HepG2 (cell line): Measurements from ENCODE around the gene PRRC1. TPM values are rescaled to one million over a fixed set of nuclear protein-coding genes. Genes with fewer than 3 reads are reported as not detected.

Experiments used
- BRD4 ChIP-seq: sonication (generic); formaldehyde crosslinking; IDR thresholded peaks from 2 replicates; pipeline ENCODE4 v1.4.0; 2020; ENCODE audit warnings: missing genetic modification reagents
- CBX1 ChIP-seq: IDR thresholded peaks from one replicate; pipeline ENCODE4 v1.6.1; 2016; ENCODE audit warnings: antibody characterized with exemption, low read depth
- CEBPG ChIP-seq: IDR thresholded peaks from 2 replicates; pipeline ENCODE4 v1.6.1; 2016
- DR1 ChIP-seq: sonication (generic); formaldehyde crosslinking; IDR thresholded peaks from 2 replicates; pipeline ENCODE4 v1.8.0; 2021; ENCODE audit warnings: mild to moderate bottlenecking, missing genetic modification reagents, inconsistent platforms
- GABPA ChIP-seq, 2 experiments: IDR thresholded peaks; 2 replicates each; pipeline ENCODE4 v1.6.1; 2011 to 2016; ENCODE audit warnings: low read depth in 2 of 2, low read length in 1 of 2, missing biosample characterization in 1 of 2, missing genetic modification characterization in 1 of 2
- HNRNPL ChIP-seq: fragments of 200-400 bp; formaldehyde crosslinking; IDR thresholded peaks from 2 replicates; pipeline ENCODE4 v1.6.1; 2017; ENCODE audit warnings: mild to moderate bottlenecking, low read depth, low read length
- KMT2A ChIP-seq: sonication (generic); formaldehyde crosslinking; IDR thresholded peaks from 2 replicates; pipeline ENCODE4 v1.4.0; 2020; ENCODE audit warnings: missing genetic modification reagents
- MTERF4 ChIP-seq: sonication (generic); formaldehyde crosslinking; IDR thresholded peaks from 2 replicates; pipeline ENCODE4 v1.8.0; 2023; ENCODE audit warnings: mild to moderate bottlenecking, missing genetic modification reagents
- MXD1 ChIP-seq: sonication (generic); formaldehyde crosslinking; IDR thresholded peaks from 2 replicates; pipeline ENCODE4 v1.4.0; 2020; ENCODE audit warnings: mild to moderate bottlenecking, missing genetic modification reagents
- NFYB ChIP-seq: sonication (generic); formaldehyde crosslinking; IDR thresholded peaks from 2 replicates; pipeline ENCODE4 v1.4.0; 2020; ENCODE audit warnings: missing genetic modification reagents
- POLR2A ChIP-seq, 2 experiments: IDR thresholded peaks; 2 replicates each; pipeline ENCODE4 v1.6.1; 2011; ENCODE audit warnings: low read depth in 2 of 2, low read length in 2 of 2, mild to moderate bottlenecking in 1 of 2, moderate library complexity in 1 of 2; ENCODE audit not compliant: insufficient read depth in 1 of 2
- REPIN1 ChIP-seq: sonication (generic); formaldehyde crosslinking; IDR thresholded peaks from 2 replicates; pipeline ENCODE4 v1.8.0; 2022; ENCODE audit warnings: missing genetic modification reagents, low read depth, mild to moderate bottlenecking, borderline replicate concordance
- RORA ChIP-seq: sonication (generic); formaldehyde crosslinking; IDR thresholded peaks from 2 replicates; pipeline ENCODE4 v1.5.0; 2020; ENCODE audit warnings: mild to moderate bottlenecking, missing genetic modification reagents, moderate library complexity
- SOX13 ChIP-seq, 3 experiments: fragments of 450-650 bp in 1 of 3; sonication (generic) in 1 of 3; formaldehyde crosslinking in 1 of 3; IDR thresholded peaks in 2 of 3; conservative IDR thresholded peaks in 1 of 3; 2 replicates each; pipeline versions ENCODE4 v1.5.0 to v1.6.1; 2016 to 2020; ENCODE audit warnings: antibody characterized with exemption in 1 of 3, mild to moderate bottlenecking in 1 of 3, missing compliant biosample characterization in 1 of 3, missing genetic modification reagents in 1 of 3, moderate library complexity in 1 of 3
- SOX6 ChIP-seq, 2 experiments: fragments of 450-650 bp in 1 of 2; sonication (generic) in 1 of 2; formaldehyde crosslinking in 1 of 2; IDR thresholded peaks; 2 replicates each; pipeline versions ENCODE4 v1.4.0 to v1.6.1; 2017 to 2020; ENCODE audit warnings: antibody characterized with exemption in 1 of 2, mild to moderate bottlenecking in 1 of 2, missing genetic modification reagents in 1 of 2
- ZMAT3 ChIP-seq: sonication (generic); formaldehyde crosslinking; conservative IDR thresholded peaks from 2 replicates; pipeline ENCODE4 v1.7.0; 2021; ENCODE audit warnings: missing genetic modification reagents
- ZNF180 ChIP-seq: sonication (generic); formaldehyde crosslinking; IDR thresholded peaks from 2 replicates; pipeline ENCODE4 v1.4.0; 2020; ENCODE audit warnings: low read depth, missing genetic modification reagents, borderline replicate concordance
- ZNF292 ChIP-seq: sonication (generic); formaldehyde crosslinking; IDR thresholded peaks from 2 replicates; pipeline ENCODE4 v1.8.1; 2022; ENCODE audit warnings: mild to moderate bottlenecking, low read depth, missing genetic modification reagents, borderline replicate concordance
- ZNF446 ChIP-seq: sonication (generic); formaldehyde crosslinking; IDR thresholded peaks from 2 replicates; pipeline ENCODE4 v1.5.0; 2020; ENCODE audit warnings: mild to moderate bottlenecking, missing genetic modification reagents
- polyA plus RNA-seq, 8 experiments: library from polyadenylated mRNA; depleted of rRNA in 3 of 8; stranded (reverse) in 7 of 8; unstranded in 1 of 8; fragments of >200 nt; fragmentation: Illumina TruSeq in 4 of 8; extraction: Trizol in 4 of 8; gene quantifications; 2 replicates each; pipeline versions ENCODE4 v1.2.1 to v1.2.3, GENCODE V29; 2011 to 2016; ENCODE audit warnings: low read depth in 4 of 8, missing spikeins in 1 of 8, mixed read lengths in 1 of 8; ENCODE audit not compliant: insufficient read depth in 1 of 8
- total RNA-seq, 5 experiments: library from RNA; depleted of rRNA; stranded (reverse); fragments of >200 nt; fragmentation: Illumina TruSeq; extraction: Trizol; gene quantifications; 2 replicates each; pipeline ENCODE4 v1.2.3, GENCODE V29; 2016; ENCODE audit warnings: low read depth in 1 of 5
- TF ChIP-seq, protein P1 (sequence below): sonication (generic); formaldehyde crosslinking; IDR thresholded peaks from 2 replicates; pipeline ENCODE4 v1.8.0; 2022; ENCODE audit warnings: mild to moderate bottlenecking, missing genetic modification reagents
- TF ChIP-seq, protein P2 (sequence below): IDR thresholded peaks from 2 replicates; pipeline ENCODE4 v1.6.1; 2016; ENCODE audit warnings: mild to moderate bottlenecking, missing biosample characterization, missing genetic modification reagents
- TF ChIP-seq, protein P3 (sequence below): sonication (generic); formaldehyde crosslinking; IDR thresholded peaks from 2 replicates; pipeline ENCODE4 v1.8.1; 2022; ENCODE audit warnings: low read depth, mild to moderate bottlenecking, missing genetic modification reagents

Gene PRRC1
- total and polyA plus RNA-seq, 2 of the 13 experiments (the other 11 are each of a cell fraction or from before 2014, with no cell fraction given): 48.5 to 51.9 TPM

DNA sequence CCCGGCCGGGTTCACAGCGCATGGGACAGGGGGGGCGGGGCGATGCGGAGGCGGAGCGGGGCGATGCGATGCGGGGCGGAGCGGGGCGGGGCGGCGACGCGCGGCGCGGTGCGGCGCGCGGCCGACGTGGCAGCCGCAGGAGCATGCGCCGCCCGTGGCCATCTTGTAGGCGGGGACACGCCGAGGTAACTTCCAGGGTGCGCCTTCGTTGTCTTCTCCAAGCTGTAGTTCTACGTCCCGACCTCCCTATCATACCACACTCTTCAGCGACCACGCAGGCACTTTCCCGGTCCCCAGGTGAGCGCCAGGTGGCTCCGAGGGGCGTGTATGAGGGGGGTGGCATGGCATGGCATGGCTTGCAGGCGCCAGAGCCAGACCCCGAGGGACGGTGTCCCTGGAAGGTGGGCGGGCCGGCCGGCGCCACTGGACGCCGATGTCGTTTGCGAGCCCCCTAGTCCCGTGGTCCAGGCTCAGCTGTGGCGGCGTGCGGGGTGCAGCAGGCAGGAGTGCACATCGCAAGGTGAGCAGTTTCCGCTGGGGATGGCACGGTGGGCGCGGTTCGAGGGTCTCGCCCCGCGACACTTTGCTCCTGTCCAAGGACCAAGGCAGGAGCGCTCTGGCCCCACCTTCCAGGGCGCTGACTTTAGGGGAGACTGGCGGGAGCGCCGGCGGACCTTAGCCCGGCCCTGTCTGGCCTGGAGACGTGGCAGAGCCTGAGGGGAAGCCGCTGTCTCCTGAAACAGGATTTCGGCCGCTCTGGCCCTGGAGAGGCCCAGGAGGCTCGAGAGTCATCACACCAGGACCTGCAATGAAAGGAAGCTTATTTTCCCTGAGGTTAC lies at the start of gene PRRC1 (continued):
- TF ChIP-seq REPIN1: peak; percentile 73; the same call in 1 of the 2 replicates
- TF ChIP-seq GABPA (IDR thresholded peaks at IDR 0.05; ENCODE audit: low read depth, low read length): no peak
- no peak for TF ChIP-seq GABPA (CRISPR knock-in tag; IDR thresholded peaks at IDR 0.05; ENCODE audit: low read depth)
- no peak for TF ChIP-seq SOX13 (IDR thresholded peaks at IDR 0.05)
- TF ChIP-seq SOX13 (CRISPR knock-in tag; conservative IDR thresholded peaks at IDR 0.05 in 1 of 2, IDR thresholded peaks at IDR 0.05 in 1 of 2): peak in 1 of 2 experiments; percentile 8; a peak in 1 of 4 replicates
- peak; percentile 91 for TF ChIP-seq BRD4 (CRISPR knock-in tag)
- TF ChIP-seq CEBPG: no peak
- TF ChIP-seq KMT2A (CRISPR knock-in tag): peak; percentile 91
- peak; percentile 88 to 97 for TF ChIP-seq POLR2A (IDR thresholded peaks at IDR 0.05; ENCODE audit: insufficient read depth in 1 of 2, low read depth in 2 of 2, low read length in 2 of 2)
- TF ChIP-seq HNRNPL: peak; percentile 70; the same call in 1 of the 2 replicates
- peak; percentile 48; the same call in 1 of the 2 replicates for TF ChIP-seq ZNF292
- no peak for TF ChIP-seq RORA (CRISPR knock-in tag)
- TF ChIP-seq, protein P1, sequence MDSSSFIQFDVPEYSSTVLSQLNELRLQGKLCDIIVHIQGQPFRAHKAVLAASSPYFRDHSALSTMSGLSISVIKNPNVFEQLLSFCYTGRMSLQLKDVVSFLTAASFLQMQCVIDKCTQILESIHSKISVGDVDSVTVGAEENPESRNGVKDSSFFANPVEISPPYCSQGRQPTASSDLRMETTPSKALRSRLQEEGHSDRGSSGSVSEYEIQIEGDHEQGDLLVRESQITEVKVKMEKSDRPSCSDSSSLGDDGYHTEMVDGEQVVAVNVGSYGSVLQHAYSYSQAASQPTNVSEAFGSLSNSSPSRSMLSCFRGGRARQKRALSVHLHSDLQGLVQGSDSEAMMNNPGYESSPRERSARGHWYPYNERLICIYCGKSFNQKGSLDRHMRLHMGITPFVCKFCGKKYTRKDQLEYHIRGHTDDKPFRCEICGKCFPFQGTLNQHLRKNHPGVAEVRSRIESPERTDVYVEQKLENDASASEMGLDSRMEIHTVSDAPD (CRISPR knock-in tag): 0 out of 2 replicates have a peak, but pooled peaks have one; percentile 44
- TF ChIP-seq ZMAT3 (CRISPR knock-in tag): peak; percentile 38; the same call in 1 of the 2 replicates
- TF ChIP-seq DR1 (CRISPR knock-in tag): 0 out of 2 replicates have a peak, but pooled peaks have one; percentile 69
- 0 out of 2 replicates have a peak, but pooled peaks have one; percentile 15 for TF ChIP-seq ZNF180 (CRISPR knock-in tag)
- peak; percentile 73; the same call in 1 of the 2 replicates for TF ChIP-seq ZNF446 (CRISPR knock-in tag)
- 0 out of 2 replicates have a peak, but pooled peaks have one; percentile 31 for TF ChIP-seq MTERF4 (CRISPR knock-in tag)
- peak; percentile 29; the same call in 1 of the 2 replicates for TF ChIP-seq NFYB (CRISPR knock-in tag)
- TF ChIP-seq, protein P2, sequence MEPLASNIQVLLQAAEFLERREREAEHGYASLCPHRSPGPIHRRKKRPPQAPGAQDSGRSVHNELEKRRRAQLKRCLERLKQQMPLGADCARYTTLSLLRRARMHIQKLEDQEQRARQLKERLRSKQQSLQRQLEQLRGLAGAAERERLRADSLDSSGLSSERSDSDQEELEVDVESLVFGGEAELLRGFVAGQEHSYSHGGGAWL (CRISPR knock-in tag): peak; percentile 80
- peak; percentile 98 for TF ChIP-seq MXD1 (CRISPR knock-in tag)
- TF ChIP-seq, protein P3, sequence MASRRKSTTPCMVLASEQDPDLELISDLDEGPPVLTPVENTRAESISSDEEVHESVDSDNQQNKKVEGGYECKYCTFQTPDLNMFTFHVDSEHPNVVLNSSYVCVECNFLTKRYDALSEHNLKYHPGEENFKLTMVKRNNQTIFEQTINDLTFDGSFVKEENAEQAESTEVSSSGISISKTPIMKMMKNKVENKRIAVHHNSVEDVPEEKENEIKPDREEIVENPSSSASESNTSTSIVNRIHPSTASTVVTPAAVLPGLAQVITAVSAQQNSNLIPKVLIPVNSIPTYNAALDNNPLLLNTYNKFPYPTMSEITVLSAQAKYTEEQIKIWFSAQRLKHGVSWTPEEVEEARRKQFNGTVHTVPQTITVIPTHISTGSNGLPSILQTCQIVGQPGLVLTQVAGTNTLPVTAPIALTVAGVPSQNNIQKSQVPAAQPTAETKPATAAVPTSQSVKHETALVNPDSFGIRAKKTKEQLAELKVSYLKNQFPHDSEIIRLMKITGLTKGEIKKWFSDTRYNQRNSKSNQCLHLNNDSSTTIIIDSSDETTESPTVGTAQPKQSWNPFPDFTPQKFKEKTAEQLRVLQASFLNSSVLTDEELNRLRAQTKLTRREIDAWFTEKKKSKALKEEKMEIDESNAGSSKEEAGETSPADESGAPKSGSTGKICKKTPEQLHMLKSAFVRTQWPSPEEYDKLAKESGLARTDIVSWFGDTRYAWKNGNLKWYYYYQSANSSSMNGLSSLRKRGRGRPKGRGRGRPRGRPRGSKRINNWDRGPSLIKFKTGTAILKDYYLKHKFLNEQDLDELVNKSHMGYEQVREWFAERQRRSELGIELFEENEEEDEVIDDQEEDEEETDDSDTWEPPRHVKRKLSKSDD (CRISPR knock-in tag): peak; percentile 21; the same call in 1 of the 2 replicates
- no peak for TF ChIP-seq SOX6 (IDR thresholded peaks at IDR 0.05)
- TF ChIP-seq SOX6 (CRISPR knock-in tag; IDR thresholded peaks at IDR 0.05): peak; percentile 72
- peak; percentile 13 for TF ChIP-seq CBX1
